Type B pancreatic cell (in vitro differentiated cells): ENCODE measurements around the gene NIPA2. TPM values are rescaled to one million over a fixed set of nuclear protein-coding genes. Genes with fewer than 3 reads are reported as not detected.

Experiments
- DNase-seq: peaks from one replicate; pipeline ENCODE4 v3.0.0; 2021; ENCODE audit warnings: mixed read lengths; ENCODE audit not compliant: unreplicated experiment; ENCODE audit errors: extremely low spot score
- H3K27ac Mint-ChIP-seq: 2 replicates; pipeline ENCODE4 v1.8.0; 2021; ENCODE audit warnings: mild to moderate bottlenecking, mixed read lengths
- H3K27me3 Mint-ChIP-seq: 2 replicates; pipeline ENCODE4 v1.8.0; 2021; ENCODE audit warnings: mixed read lengths
- H3K36me3 Mint-ChIP-seq: 2 replicates; pipeline ENCODE4 v1.8.0; 2021; ENCODE audit warnings: mixed read lengths
- H3K4me1 Mint-ChIP-seq: one replicate; pipeline ENCODE4 v1.8.0; 2021; ENCODE audit warnings: mixed read lengths; ENCODE audit not compliant: unreplicated experiment
- H3K4me3 Mint-ChIP-seq: 2 replicates; pipeline ENCODE4 v1.8.0; 2021; ENCODE audit warnings: mild to moderate bottlenecking, mixed read lengths
- H3K9me3 Mint-ChIP-seq: 2 replicates; pipeline ENCODE4 v1.8.0; 2021; ENCODE audit warnings: mixed read lengths
- total RNA-seq: library from RNA; stranded (reverse); gene quantifications from 2 replicates; pipeline ENCODE4 v1.2.1, GENCODE V29; 2021; ENCODE audit warnings: low replicate concordance
- TF ChIP-seq, protein P1 (sequence below): fragments of 200-600 bp; sonication (generic); conservative IDR thresholded peaks from 2 replicates; pipeline ENCODE4 v1.5.0; 2021; ENCODE audit warnings: antibody characterized with exemption, mild to moderate bottlenecking

Gene NIPA2
- total RNA-seq, 1 donor from 2014 or later: 48.7 TPM

GRCh38 chr15:22911306-22911705 is 72.8 kb downstream of the NIPA2 start:
- H3K4me1 Mint-ChIP-seq: no peaks in the 10 kb centered on the region
- H3K4me3 Mint-ChIP-seq: no peak overlapping the region
- TF ChIP-seq, protein P1, sequence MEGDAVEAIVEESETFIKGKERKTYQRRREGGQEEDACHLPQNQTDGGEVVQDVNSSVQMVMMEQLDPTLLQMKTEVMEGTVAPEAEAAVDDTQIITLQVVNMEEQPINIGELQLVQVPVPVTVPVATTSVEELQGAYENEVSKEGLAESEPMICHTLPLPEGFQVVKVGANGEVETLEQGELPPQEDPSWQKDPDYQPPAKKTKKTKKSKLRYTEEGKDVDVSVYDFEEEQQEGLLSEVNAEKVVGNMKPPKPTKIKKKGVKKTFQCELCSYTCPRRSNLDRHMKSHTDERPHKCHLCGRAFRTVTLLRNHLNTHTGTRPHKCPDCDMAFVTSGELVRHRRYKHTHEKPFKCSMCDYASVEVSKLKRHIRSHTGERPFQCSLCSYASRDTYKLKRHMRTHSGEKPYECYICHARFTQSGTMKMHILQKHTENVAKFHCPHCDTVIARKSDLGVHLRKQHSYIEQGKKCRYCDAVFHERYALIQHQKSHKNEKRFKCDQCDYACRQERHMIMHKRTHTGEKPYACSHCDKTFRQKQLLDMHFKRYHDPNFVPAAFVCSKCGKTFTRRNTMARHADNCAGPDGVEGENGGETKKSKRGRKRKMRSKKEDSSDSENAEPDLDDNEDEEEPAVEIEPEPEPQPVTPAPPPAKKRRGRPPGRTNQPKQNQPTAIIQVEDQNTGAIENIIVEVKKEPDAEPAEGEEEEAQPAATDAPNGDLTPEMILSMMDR: no peak
- H3K9me3 Mint-ChIP-seq: no peaks in the 10 kb centered on the region
- H3K27me3 Mint-ChIP-seq: no peaks in the 10 kb centered on the region
- H3K36me3 Mint-ChIP-seq: peaks cover 25% of the 10 kb centered on the region
- no peak for DNase-seq
- no peak overlapping the region for H3K27ac Mint-ChIP-seq

DNA sequence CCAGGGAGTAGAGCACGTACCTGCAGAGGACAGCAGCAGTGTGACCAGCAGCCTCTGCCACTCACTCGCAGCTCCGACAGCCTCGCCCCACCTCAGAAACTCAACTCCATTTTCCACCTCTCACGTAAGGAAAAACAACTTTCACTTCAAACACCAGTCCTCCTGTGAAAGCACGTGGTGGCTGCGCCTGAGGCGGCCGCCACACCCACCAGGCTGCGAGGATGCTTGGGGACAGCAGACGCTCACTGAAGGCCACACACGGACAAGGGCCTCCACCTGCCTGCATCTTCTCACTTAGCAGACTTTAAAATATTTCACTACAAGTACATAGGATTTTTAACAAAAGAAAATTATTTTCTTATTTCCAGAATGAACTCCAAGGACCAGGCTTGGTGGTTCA is 73.8 kb downstream of the NIPA2 start:
- Mint-ChIP-seq H3K4me3 (no peak overlapping the region), H3K27me3 (no peaks in the 10 kb centered on the region), H3K4me1 (no peaks in the 10 kb centered on the region), H3K27ac (no peak overlapping the region), H3K9me3 (no peaks in the 10 kb centered on the region), H3K36me3 (peaks cover 31% of the 10 kb centered on the region)
- TF ChIP-seq, protein P1: no peak
- no peak for DNase-seq

DNA sequence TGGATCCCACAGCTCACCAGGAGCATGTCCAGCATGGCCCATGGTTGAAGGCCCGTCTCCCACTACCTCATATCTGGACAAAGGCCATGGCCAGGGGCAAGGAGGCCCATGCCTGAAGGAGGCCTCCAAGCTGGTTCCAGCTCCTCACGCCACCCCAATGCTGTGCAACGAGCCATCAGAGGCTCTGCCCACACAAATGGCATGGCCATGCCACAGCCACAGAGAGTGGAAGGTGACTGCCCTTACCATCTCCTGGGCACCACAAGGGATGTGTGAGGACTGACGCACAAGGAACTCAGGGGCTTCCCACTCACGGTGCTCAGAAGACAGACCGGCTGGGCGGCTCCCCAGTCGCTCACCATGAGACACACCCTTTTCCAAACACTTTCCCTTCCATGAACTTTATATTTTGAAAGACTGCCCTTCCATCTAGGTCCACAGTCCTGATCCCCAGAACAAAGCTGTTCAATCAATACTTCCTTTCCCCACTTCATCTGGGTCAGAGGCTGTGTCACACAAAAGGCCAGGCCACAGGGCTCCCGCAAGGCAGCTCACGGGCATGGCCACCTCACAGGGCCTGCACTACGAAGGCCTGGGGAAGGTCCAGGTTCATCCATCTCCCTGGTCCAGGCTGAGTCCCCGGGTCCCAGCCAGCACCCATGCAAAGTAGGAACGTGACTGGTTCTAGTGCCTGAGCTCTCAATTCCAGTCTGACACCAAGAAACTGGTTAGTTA is 75.3 kb downstream of the NIPA2 start:
- DNase-seq: no peak
- Mint-ChIP-seq H3K4me3 (no peak overlapping the region), H3K4me1 (no peaks in the 10 kb centered on the region), H3K36me3 (peaks cover 29% of the 10 kb centered on the region), H3K27ac (no peak overlapping the region), H3K9me3 (no peaks in the 10 kb centered on the region), H3K27me3 (no peaks in the 10 kb centered on the region)
- TF ChIP-seq, protein P1: no peak

DNA sequence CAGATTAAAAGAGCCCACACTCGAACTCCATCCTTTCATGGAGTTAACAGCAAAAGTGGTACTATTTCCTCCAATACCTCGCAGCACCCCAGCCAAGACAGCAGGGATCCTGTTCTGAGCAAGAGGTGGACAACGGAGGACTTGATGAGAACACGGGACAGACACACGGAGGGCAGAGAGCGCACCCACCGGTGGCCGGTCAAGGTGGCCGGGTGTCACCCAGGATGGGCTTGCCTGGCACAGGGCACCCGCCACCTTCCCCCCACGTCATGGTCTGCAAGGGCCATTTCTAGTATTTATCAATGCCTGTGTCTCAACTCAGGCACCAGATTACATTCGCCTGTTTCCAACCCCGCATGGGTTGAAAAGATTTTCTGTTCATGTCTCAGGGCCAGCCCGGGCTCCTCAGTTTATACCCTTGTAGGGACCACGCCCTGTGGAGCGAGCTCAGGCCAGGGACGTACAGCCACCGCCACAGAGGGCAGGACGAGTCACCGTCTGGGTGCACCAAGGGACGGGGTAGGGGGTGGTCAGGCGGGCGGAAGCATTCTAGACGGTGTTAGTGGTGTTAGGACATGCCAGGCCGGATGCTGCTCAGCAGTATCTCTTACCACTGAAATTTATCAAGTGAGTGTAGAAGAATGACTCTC is 77.5 kb downstream of the NIPA2 start:
- DNase-seq: no peak
- Mint-ChIP-seq H3K27ac (no peak overlapping the region), H3K27me3 (no peaks in the 10 kb centered on the region), H3K36me3 (peaks cover 22% of the 10 kb centered on the region), H3K4me3 (no peak overlapping the region), H3K9me3 (no peaks in the 10 kb centered on the region), H3K4me1 (no peaks in the 10 kb centered on the region)
- TF ChIP-seq, protein P1: no peak

GRCh38 chr15:22916606-22917350 is 78.3 kb downstream of the NIPA2 start:
- TF ChIP-seq, protein P1: no peak
- no peak for DNase-seq
- no peaks in the 10 kb centered on the region for H3K27me3 Mint-ChIP-seq
- no peak overlapping the region for H3K4me3 Mint-ChIP-seq
- no peaks in the 10 kb centered on the region for H3K4me1 Mint-ChIP-seq
- no peaks in the 10 kb centered on the region for H3K9me3 Mint-ChIP-seq
- H3K36me3 Mint-ChIP-seq: peaks cover 20% of the 10 kb centered on the region
- H3K27ac Mint-ChIP-seq: peak overlapping the region; percentile 9
